ENCODE data around the gene CFAP20DC. TPM values are rescaled to one million over a fixed set of nuclear protein-coding genes. Genes with fewer than 3 reads are reported as not detected.

Gene CFAP20DC
- total RNA-seq, 1 experiment from 2014 or later: 2.9 TPM

GRCh38 chr3:58789385-58789784, 260.4 kb downstream of the CFAP20DC start (continued):
- TF ChIP-seq, protein P1, sequence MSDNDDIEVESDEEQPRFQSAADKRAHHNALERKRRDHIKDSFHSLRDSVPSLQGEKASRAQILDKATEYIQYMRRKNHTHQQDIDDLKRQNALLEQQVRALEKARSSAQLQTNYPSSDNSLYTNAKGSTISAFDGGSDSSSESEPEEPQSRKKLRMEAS (IDR thresholded peaks at IDR 0.05): no peak
- TF ChIP-seq ELF1 (IDR thresholded peaks at IDR 0.05; ENCODE audit: borderline replicate concordance, low read depth) (no peak), POLR2A (IDR thresholded peaks at IDR 0.05; ENCODE audit: borderline replicate concordance, extremely low read depth, insufficient read depth, insufficient read length) (no peak)

DNA sequence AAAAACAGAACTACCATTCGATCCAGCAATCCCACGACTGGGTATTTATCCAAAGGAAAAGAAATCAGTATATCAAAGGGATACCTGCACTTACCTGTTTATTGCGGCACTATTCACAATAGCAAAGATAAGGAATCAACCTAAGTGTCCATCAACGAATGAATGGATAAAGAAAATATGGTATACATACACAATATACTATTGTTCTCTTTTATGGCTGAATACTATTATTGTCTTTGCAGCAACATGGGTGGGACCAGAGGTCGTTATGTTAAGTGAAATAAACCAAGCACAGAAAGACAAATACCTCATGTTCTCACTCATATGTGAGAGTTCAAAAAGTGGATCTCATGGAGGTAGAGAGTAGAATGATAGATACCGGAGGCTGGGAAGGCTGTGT, 264.9 kb downstream of the CFAP20DC start:
- Histone ChIP-seq H3K79me2 (ENCODE audit: insufficient read depth, low read length) (no peaks in the 10 kb centered on the region), H4K20me1 (ENCODE audit: insufficient read depth) (no peaks in the 10 kb centered on the region), H3K27me3 (ENCODE audit: insufficient read depth, low read length) (no peaks in the 10 kb centered on the region), H3K4me2 (ENCODE audit: low read length) (no peak overlapping the region), H3K9me2 (ENCODE audit: insufficient read depth) (no peaks in the 10 kb centered on the region), H3K4me3 (replicated peaks in 1 of 2; ENCODE audit: low read depth in 1 of 2, low read length in 2 of 2) (no peak overlapping the region), H3K4me1 (ENCODE audit: control insufficient read depth in 1 of 2, insufficient read depth in 2 of 2, low read length in 2 of 2) (no peaks in the 10 kb centered on the region), H3K36me3 (ENCODE audit: control insufficient read depth in 1 of 2, insufficient read depth in 2 of 2, low read length in 2 of 2) (no peaks in the 10 kb centered on the region), H3K27ac (ENCODE audit: low read depth, low read length) (no peak overlapping the region), H2AFZ (ENCODE audit: low read depth, low read length, poor library complexity, severe bottlenecking) (no peak overlapping the region), H3K9ac (ENCODE audit: low read length) (no peak overlapping the region), H3K9me3 (ENCODE audit: control insufficient read depth in 1 of 2, insufficient read depth in 1 of 2, low read depth in 1 of 2, low read length in 2 of 2) (peaks cover 0 to 6% of the 10 kb centered on the region in 2 experiments; a peak in 1 of 4 replicates)
- TF ChIP-seq CTCF (IDR thresholded peaks at IDR 0.05 in 2 of 3, conservative IDR thresholded peaks at IDR 0.05 in 1 of 3; ENCODE audit: borderline replicate concordance in 1 of 3, insufficient read depth in 1 of 3, low read depth in 2 of 3, low read length in 2 of 3) (no peak), EZH2phosphoT487 (IDR thresholded peaks at IDR 0.05; ENCODE audit: borderline replicate concordance) (no peak), CBX3 (IDR thresholded peaks at IDR 0.05; ENCODE audit: low read depth) (no peak), FOSL1 (IDR thresholded peaks at IDR 0.05; ENCODE audit: low read depth) (no peak), SRF (IDR thresholded peaks at IDR 0.05; ENCODE audit: low read depth) (no peak), POLR2AphosphoS5 (IDR thresholded peaks at IDR 0.05; ENCODE audit: low read depth, low read length) (no peak), YY1 (IDR thresholded peaks at IDR 0.05; ENCODE audit: extremely low read depth, insufficient replicate concordance, low read depth, low read length) (no peak), POLR2A (IDR thresholded peaks at IDR 0.05; ENCODE audit: borderline replicate concordance, extremely low read depth, insufficient read depth, insufficient read length) (no peak), EZH2 (IDR thresholded peaks at IDR 0.05) (no peak), SIN3A (IDR thresholded peaks at IDR 0.05; ENCODE audit: low read depth) (no peak), ZFX (IDR thresholded peaks at IDR 0.05) (no peak), CEBPB (IDR thresholded peaks at IDR 0.05; ENCODE audit: low read depth) (no peak), TCF7L2 (IDR thresholded peaks at IDR 0.05; ENCODE audit: borderline replicate concordance, extremely low read depth, insufficient read depth, insufficient read length) (no peak), ZNF274 (IDR thresholded peaks at IDR 0.05; ENCODE audit: low read depth, low read length) (no peak)
- TF ChIP-seq, protein P1 (IDR thresholded peaks at IDR 0.05): no peak
- ChIA-PET RAD21 (ENCODE audit: low non-redundant PET in 1 of 2, low total read pairs in 2 of 2, uncharacterized antibody in 2 of 2, unreplicated experiment in 2 of 2) (no interaction called here), POLR2A (no interaction called here), CTCF (no interaction called here)
- no TSS peak for BruUV-seq (replicated peaks)
- no peak for DNase-seq (ENCODE audit: low read depth, low spot score)
- intact Hi-C loops (cut with micrococcal nuclease): no loop called here
- ATAC-seq: no peak

All from HCT116 (cell line).